Measurements from ENCODE around the gene TBCD. TPM values are rescaled to one million over a fixed set of nuclear protein-coding genes. Genes with fewer than 3 reads are reported as not detected.

TBCD gene
- total RNA-seq = 100 to 1,000 TPM; 155 to 157 TPM

GRCh38 chr17:82751571-82752370 lies at the start of gene TBCD:
Gene TBCD (plus strand): TSS chr17:82752065. CDS start chr17:82752194, 129 bp downstream.
- Mint-ChIP-seq H3K27me3 (no peaks in the 10 kb centered on the region), H3K27ac (peak within 1 kb of the TSS; percentile 66), H3K4me3 (peak within 1 kb of the TSS; percentile 83), H3K4me1 (peaks cover 21% of the 10 kb centered on the region), H3K9me3 (no peaks in the 10 kb centered on the region), H3K36me3 (ENCODE audit: low read depth) (peaks cover 9% of the 10 kb centered on the region)
- ChIA-PET POLR2A (no interaction called here), CTCF (no interaction called here)
- DNase-seq = peak; percentile 84

- H3K4me1 Mint-ChIP-seq = peaks cover under 1% of the 10 kb centered on the region
- H3K27me3 Mint-ChIP-seq = peaks cover under 1% of the 10 kb centered on the region
- ChIA-PET POLR2A (no interaction called here), CTCF (no interaction called here)
- H3K36me3 Mint-ChIP-seq (ENCODE audit: low read depth) = no peaks in the 10 kb centered on the region
- no peak overlapping the region for H3K27ac Mint-ChIP-seq
- DNase-seq = no peak
- no peak overlapping the region for H3K4me3 Mint-ChIP-seq
- H3K9me3 Mint-ChIP-seq = no peaks in the 10 kb centered on the region
Measured at GRCh38 chr17:82702231-82702927, 49.5 kb upstream of the TBCD start.

- no peak for DNase-seq
- H3K27me3 Mint-ChIP-seq = no peaks in the 10 kb centered on the region
- no peaks in the 10 kb centered on the region for H3K36me3 Mint-ChIP-seq (ENCODE audit: low read depth)
- ChIA-PET POLR2A (no interaction called here), CTCF (no interaction called here)
- no peak overlapping the region for H3K4me3 Mint-ChIP-seq
- H3K27ac Mint-ChIP-seq = no peak overlapping the region
- H3K9me3 Mint-ChIP-seq = no peaks in the 10 kb centered on the region
- H3K4me1 Mint-ChIP-seq = peaks cover 6% of the 10 kb centered on the region
Measured at GRCh38 chr17:82703036-82703745, 48.7 kb upstream of the TBCD start.

GRCh38 chr17:82703935-82704865 lies 47.7 kb upstream of the TBCD start:
- POLR2A ChIA-PET = no interaction called here
- H3K27ac Mint-ChIP-seq = no peak overlapping the region

GRCh38 chr17:82704886-82705285 lies 47.0 kb upstream of the TBCD start:
- peaks cover 6% of the 10 kb centered on the region for H3K4me1 Mint-ChIP-seq
- H3K9me3 Mint-ChIP-seq = no peaks in the 10 kb centered on the region
- DNase-seq = no peak
- POLR2A ChIA-PET = no interaction called here
- no peaks in the 10 kb centered on the region for H3K27me3 Mint-ChIP-seq
- H3K27ac Mint-ChIP-seq = no peak overlapping the region
- no peak overlapping the region for H3K4me3 Mint-ChIP-seq
- no peaks in the 10 kb centered on the region for H3K36me3 Mint-ChIP-seq (ENCODE audit: low read depth)
- CTCF ChIA-PET = no interaction called here

More at GRCh38 chr17:82703935-82704865, 47.7 kb upstream of the TBCD start:
- Mint-ChIP-seq H3K27me3 (no peaks in the 10 kb centered on the region), H3K4me3 (no peak overlapping the region), H3K9me3 (no peaks in the 10 kb centered on the region), H3K4me1 (peaks cover 6% of the 10 kb centered on the region), H3K36me3 (ENCODE audit: low read depth) (no peaks in the 10 kb centered on the region)
- CTCF ChIA-PET = no interaction called here
- no peak for DNase-seq

- ChIA-PET POLR2A (no interaction called here), CTCF (no interaction called here)
- Mint-ChIP-seq H3K36me3 (ENCODE audit: low read depth) (no peaks in the 10 kb centered on the region), H3K9me3 (no peaks in the 10 kb centered on the region), H3K27me3 (no peaks in the 10 kb centered on the region), H3K4me1 (peaks cover 6% of the 10 kb centered on the region), H3K4me3 (no peak overlapping the region), H3K27ac (no peak overlapping the region)
- no peak for DNase-seq
Measured at GRCh38 chr17:82705756-82706155, 46.1 kb upstream of the TBCD start.

- ChIA-PET POLR2A (no interaction called here), CTCF (no interaction called here)
- no peaks in the 10 kb centered on the region for H3K36me3 Mint-ChIP-seq (ENCODE audit: low read depth)
Measured at GRCh38 chr17:82709024-82709675, 42.7 kb upstream of the TBCD start.

GRCh38 chr17:82709676-82710498 lies 42.0 kb upstream of the TBCD start:
- Mint-ChIP-seq H3K36me3 (ENCODE audit: low read depth) (no peaks in the 10 kb centered on the region), H3K27ac (no peak overlapping the region), H3K27me3 (no peaks in the 10 kb centered on the region), H3K4me3 (no peak overlapping the region), H3K4me1 (peaks cover 6% of the 10 kb centered on the region), H3K9me3 (no peaks in the 10 kb centered on the region)
- CTCF ChIA-PET = interaction anchor here (0.9 kb wide), 2 partner anchors 13 to 16 kb away, joined by 3 read pairs; no protein-coding TSS in a partner anchor
- POLR2A ChIA-PET = no interaction called here
- DNase-seq = no peak

More at GRCh38 chr17:82709024-82709675, 42.7 kb upstream of the TBCD start:
- Mint-ChIP-seq H3K4me3 (no peak overlapping the region), H3K27me3 (no peaks in the 10 kb centered on the region), H3K4me1 (peaks cover 6% of the 10 kb centered on the region), H3K27ac (no peak overlapping the region), H3K9me3 (no peaks in the 10 kb centered on the region)
- no peak for DNase-seq

- Mint-ChIP-seq H3K36me3 (ENCODE audit: low read depth) (no peaks in the 10 kb centered on the region), H3K9me3 (no peaks in the 10 kb centered on the region), H3K4me1 (peaks cover 7% of the 10 kb centered on the region), H3K27me3 (no peaks in the 10 kb centered on the region), H3K4me3 (no peak overlapping the region), H3K27ac (no peak overlapping the region)
- no peak for DNase-seq
- POLR2A ChIA-PET = no interaction called here
- CTCF ChIA-PET = interaction anchor here (0.9 to 1.6 kb wide), 3 partner anchors 12 to 15 kb away, joined by 3 to 4 read pairs (median 3); no protein-coding TSS in a partner anchor
Measured at GRCh38 chr17:82710499-82711232, 41.2 kb upstream of the TBCD start.

GRCh38 chr17:82713071-82713723 lies 38.7 kb upstream of the TBCD start:
- Mint-ChIP-seq H3K27ac (no peak overlapping the region), H3K4me3 (no peak overlapping the region), H3K36me3 (ENCODE audit: low read depth) (no peaks in the 10 kb centered on the region), H3K27me3 (no peaks in the 10 kb centered on the region), H3K9me3 (no peaks in the 10 kb centered on the region), H3K4me1 (peaks cover 13% of the 10 kb centered on the region)
- ChIA-PET CTCF (no interaction called here), POLR2A (no interaction called here)
- DNase-seq = no peak
